ENCODE measurements around the gene ACOD1.

- TF ChIP-seq EZH2 (IDR thresholded peaks at IDR 0.05; ENCODE audit: low read length, unreplicated experiment) (no peak), CTCF (conservative IDR thresholded peaks at IDR 0.05; ENCODE audit: low read depth, low read length) (no peak)
Observed at GRCh38 chr13:76913898-76914297, 34.4 kb upstream of the ACOD1 start.
